Lower leg skin (tissue), 3 donors: Measurements from ENCODE around the gene ISG15.

Experiments
- CTCF ChIP-seq, 3 donors: fragments of 450-650 bp; IDR thresholded peaks; one replicate each; pipeline ENCODE4 v1.5.1; 2016; ENCODE audit warnings: antibody characterized with exemption in 3 of 3, mild to moderate bottlenecking in 3 of 3, moderate library complexity in 2 of 3
- POLR2A ChIP-seq, 2 donors: fragments of 450-650 bp; IDR thresholded peaks; one replicate each; pipeline ENCODE4 v1.6.1; 2016 to 2017; ENCODE audit warnings: antibody characterized with exemption in 2 of 2, mild to moderate bottlenecking in 1 of 2, moderate library complexity in 1 of 2

- no peak for TF ChIP-seq CTCF (IDR thresholded peaks at IDR 0.05)
- TF ChIP-seq POLR2A (IDR thresholded peaks at IDR 0.05), result no peak
Measured at GRCh38 chr1:1001057-1001783, 12.1 kb upstream of the ISG15 start.
